ENCODE measurements around the gene ATM.

ATM gene

GRCh38 chr11:108370315-108370714, 147.4 kb downstream of the ATM start:
- TF ChIP-seq ZSCAN18 (tag by site-specific recombination; IDR thresholded peaks at IDR 0.05) (no peak), ZNF529 (tag by site-specific recombination; IDR thresholded peaks at IDR 0.05; ENCODE audit: insufficient replicate concordance) (no peak), ZNF266 (tag by site-specific recombination; IDR thresholded peaks at IDR 0.05; ENCODE audit: low read depth) (no peak), ELK4 (IDR thresholded peaks at IDR 0.05; ENCODE audit: borderline replicate concordance, low read depth, low read length) (no peak), RBAK (tag by site-specific recombination; IDR thresholded peaks at IDR 0.05) (no peak), PBX3 (CRISPR knock-in tag; IDR thresholded peaks at IDR 0.05) (no peak), ZBTB6 (tag by site-specific recombination; IDR thresholded peaks at IDR 0.05) (no peak), KLF10 (tag by site-specific recombination; IDR thresholded peaks at IDR 0.05) (no peak), GLIS1 (tag by site-specific recombination; IDR thresholded peaks at IDR 0.05) (no peak), ZFHX2 (tag by site-specific recombination; conservative IDR thresholded peaks at IDR 0.05) (no peak), ZNF133 (tag by site-specific recombination; IDR thresholded peaks at IDR 0.05) (no peak), ZNF311 (tag by site-specific recombination; IDR thresholded peaks at IDR 0.05; ENCODE audit: borderline replicate concordance) (no peak), ZBTB11 (tag by site-specific recombination; conservative IDR thresholded peaks at IDR 0.05; ENCODE audit: low read depth) (no peak), ZEB2 (tag by site-specific recombination; IDR thresholded peaks at IDR 0.05) (no peak), AEBP2 (tag by site-specific recombination; IDR thresholded peaks at IDR 0.05; ENCODE audit: borderline replicate concordance) (no peak), ZNF610 (tag by site-specific recombination; IDR thresholded peaks at IDR 0.05; ENCODE audit: borderline replicate concordance) (no peak), CTCF (tag by site-specific recombination; IDR thresholded peaks at IDR 0.05) (no peak)
- Histone ChIP-seq H3K4me3 (ENCODE audit: low read depth, low read length) (no peak overlapping the region), H3K36me3 (ENCODE audit: control insufficient read depth in 2 of 2, insufficient read depth in 1 of 2, low read length in 2 of 2) (peaks cover 0 to 7% of the 10 kb centered on the region in 2 experiments; a peak in 1 of 3 replicates), H3K9me3 (ENCODE audit: control insufficient read depth, insufficient read depth, low read depth, low read length) (no peaks in the 10 kb centered on the region), H3K4me1 (ENCODE audit: control insufficient read depth, insufficient read depth, low read length) (no peaks in the 10 kb centered on the region), H3K27ac (ENCODE audit: extremely low read depth, low read depth, low read length) (no peak overlapping the region)
- ChIA-PET POLR2A (no interaction called here), CTCF (interaction anchor here (0.6 to 0.7 kb wide), 2 partner anchors 71 to 282 kb away, joined by 3 to 5 read pairs; no protein-coding TSS in a partner anchor)
